K562 (cell line): ENCODE results near the gene NEK4. TPM values are rescaled to one million over a fixed set of nuclear protein-coding genes. Genes with fewer than 3 reads are reported as not detected.

Experiments
- ATAC-seq: fragments of 200-7000 bp; cut with Tn5 transposase; 3 replicates; pipeline ENCODE4 v1.9.1; 2020; ENCODE audit warnings: moderate library complexity
- BruUV-seq: library from RNA; stranded (reverse); fragments of 400-500 nt; replicated peaks from 2 replicates; lab custom pipeline; 2021; lab: Mats Ljungman, UMichigan
- CTCF ChIA-PET: fragments of 300-600 bp; formaldehyde crosslinking; extraction: SDS; loops from one replicate; lab custom pipeline; 2021; ENCODE audit warnings: low intra/inter-chr PET ratio; lab: Yijun Ruan, JAX
- POLR2A ChIA-PET: fragments of 300-600, 350-650 bp; sonication (Branson Sonifier 250); formaldehyde crosslinking; extraction: SDS; loops from one replicate; lab custom pipeline; 2021; ENCODE audit warnings: antibody characterized with exemption, inconsistent platforms; lab: Yijun Ruan, JAX
- DNase-seq, 4 experiments: peaks; one replicate each; pipeline versions ENCODE4 v3.0.0 to v3.0.0-alpha.2; 2011 to 2018; ENCODE audit warnings: low spot score in 3 of 4, mixed read lengths in 3 of 4; ENCODE audit errors: extremely low read depth in 1 of 4
- FAIRE-seq: peaks from 2 replicates; lab custom pipeline; 2011; peaks lifted over from hg19 to GRCh38; lab: Jason Lieb, UNC
- H2AFZ ChIP-seq: 2 replicates; pipeline ENCODE4 v1.6.0; 2011; ENCODE audit warnings: low read depth, low read length, control low read depth, inconsistent platforms
- H3K27ac ChIP-seq: fragments of 200-600 bp; 3 replicates; pipeline ENCODE4 v1.8.0; 2011; ENCODE audit warnings: low read depth, mild to moderate bottlenecking, control low read depth, inconsistent platforms, low read length, moderate library complexity, mixed read lengths; ENCODE audit errors: extremely low read depth
- H3K27me3 ChIP-seq, 2 experiments: fragments of 300-600 bp in 1 of 2; 2 replicates in 1 of 2; 3 replicates in 1 of 2; pipeline versions ENCODE4 v1.6.0 to v1.8.0; 2011; ENCODE audit warnings: inconsistent platforms in 2 of 2, low read length in 2 of 2, mild to moderate bottlenecking in 1 of 2, mixed read lengths in 1 of 2, moderate library complexity in 1 of 2; ENCODE audit not compliant: control insufficient read depth in 2 of 2, insufficient read depth in 2 of 2
- H3K36me3 ChIP-seq: fragments of 300-600 bp; 3 replicates; pipeline ENCODE4 v1.8.0; 2011; ENCODE audit warnings: mild to moderate bottlenecking, low read length, inconsistent platforms; ENCODE audit not compliant: control insufficient read depth, insufficient read depth
- H3K4me1 ChIP-seq, 2 experiments: fragments of 200-600 bp in 1 of 2; replicated peaks in 1 of 2; 2 replicates in 1 of 2; 3 replicates in 1 of 2; pipeline versions ENCODE4 v1.5.1 to v1.8.0; 2011; ENCODE audit warnings: inconsistent platforms in 2 of 2, low read length in 2 of 2, mild to moderate bottlenecking in 1 of 2, mixed read lengths in 1 of 2, moderate library complexity in 1 of 2; ENCODE audit not compliant: control insufficient read depth in 2 of 2, insufficient read depth in 2 of 2
- H3K4me2 ChIP-seq: 2 replicates; pipeline ENCODE4 v1.6.1; 2011; ENCODE audit warnings: low read length, control low read depth, inconsistent platforms, mixed read lengths; ENCODE audit not compliant: insufficient read depth
- H3K4me3 ChIP-seq: fragments of 200-600 bp; sonication (generic), shearing (Covaris generic); 2 replicates; pipeline ENCODE4 v1.5.1; 2016; ENCODE audit warnings: control low read depth, inconsistent platforms
- H3K79me2 ChIP-seq: fragments of 200-600 bp; 3 replicates; pipeline ENCODE4 v1.8.0; 2011; ENCODE audit warnings: low read length, inconsistent platforms; ENCODE audit not compliant: control insufficient read depth, insufficient read depth
- H3K9ac ChIP-seq, 2 experiments: 2 replicates each; pipeline versions ENCODE4 v1.6.0 to v1.6.1; 2011; ENCODE audit warnings: low read depth in 2 of 2, low read length in 2 of 2, control low read depth in 1 of 2, inconsistent platforms in 1 of 2, mild to moderate bottlenecking in 1 of 2, mixed read lengths in 1 of 2; ENCODE audit not compliant: insufficient read depth in 1 of 2
- H3K9me1 ChIP-seq: one replicate; pipeline ENCODE4 v1.6.0; 2011; ENCODE audit warnings: inconsistent platforms, mild to moderate bottlenecking, low read length, moderate library complexity; ENCODE audit not compliant: control insufficient read depth, insufficient read depth
- H3K9me3 ChIP-seq: replicated peaks from 2 replicates; pipeline ENCODE4 v1.5.1; 2011; ENCODE audit warnings: low read depth, low read length, inconsistent platforms; ENCODE audit not compliant: control insufficient read depth, insufficient read depth
- H4K20me1 ChIP-seq: replicated peaks from 2 replicates; pipeline ENCODE4 v1.6.1; 2011; ENCODE audit warnings: low read length, inconsistent platforms, mixed read lengths; ENCODE audit not compliant: control insufficient read depth, insufficient read depth
- BCL6 ChIP-seq: fragments of 250-450 bp; sonication (Bioruptor Pico); IDR thresholded peaks from 2 replicates; pipeline ENCODE4 v1.4.0; 2020
- CEBPB ChIP-seq: fragments of 450-650 bp; IDR thresholded peaks from 2 replicates; pipeline ENCODE4 v1.6.1; 2016; ENCODE audit warnings: missing genetic modification characterization, missing compliant biosample characterization
- HMG20B ChIP-seq: fragments of 250-450 bp; sonication (Bioruptor Pico); IDR thresholded peaks from 2 replicates; pipeline ENCODE4 v1.5.0; 2021; ENCODE audit warnings: mild to moderate bottlenecking
- MBD1 ChIP-seq: fragments of 250-450 bp; sonication (Bioruptor Pico); IDR thresholded peaks from 2 replicates; pipeline ENCODE4 v1.8.0; 2022; ENCODE audit warnings: inconsistent platforms
- NRF1 ChIP-seq, 2 experiments: fragments of 450-650 bp; IDR thresholded peaks in 1 of 2; conservative IDR thresholded peaks in 1 of 2; 2 replicates each; pipeline ENCODE4 v1.6.1; 2014; ENCODE audit warnings: mild to moderate bottlenecking in 2 of 2
- ZBTB1 ChIP-seq: sonication (generic); formaldehyde crosslinking; IDR thresholded peaks from 2 replicates; pipeline ENCODE4 v1.8.1; 2023; ENCODE audit warnings: missing genetic modification reagents, low read depth, mild to moderate bottlenecking, borderline replicate concordance
- WGBS: fragments of 100-300 bp; shearing (Covaris generic); methylation state at CpG from one replicate; pipeline ENCODE4 v1.1.6; 2016; ENCODE audit warnings: low coverage, mixed read lengths; ENCODE audit not compliant: insufficient coverage; ENCODE audit errors: missing lambda C conversion rate; 5-methylcytosine and 5-hydroxymethylcytosine counted together
- in situ Hi-C: fragments of 300-500 bp; cut with MboI; formaldehyde crosslinking; loops from 4 replicates; pipeline ENCODE4 v1.15.0; 2018; ENCODE audit warnings: inconsistent platforms, mixed read lengths
- intact Hi-C: fragments of 100-400 bp; cut with micrococcal nuclease; formaldehyde crosslinking; loops from 2 replicates; pipeline ENCODE4 v1.14.2; 2022
- polyA plus RNA-seq, 8 experiments: library from polyadenylated mRNA; depleted of rRNA in 4 of 8; stranded (reverse) in 5 of 8; unstranded in 3 of 8; fragments of >200 nt; fragmentation: Nextera tagmentation in 2 of 8; fragmentation: Illumina TruSeq in 1 of 8; extraction: Ambion mirVana in 2 of 8; extraction: Trizol in 1 of 8; gene quantifications; 2 replicates each; pipeline versions ENCODE4 v1.2.1 to v1.2.3, GENCODE V29; 2011 to 2014; ENCODE audit warnings: inconsistent platforms in 1 of 8, missing spikeins in 1 of 8
- total RNA-seq, 7 experiments: library from RNA; depleted of rRNA in 6 of 7; stranded (reverse); fragments of >200 nt in 6 of 7; fragmentation: Illumina TruSeq in 2 of 7; extraction: Trizol in 2 of 7; gene quantifications; 2 replicates each; pipeline versions ENCODE4 v1.2.1 to v1.2.3, GENCODE V29; 2011 to 2021; ENCODE audit warnings: low replicate concordance in 1 of 7
- TF ChIP-seq, protein P1 (sequence below): fragments of 200-600 bp; sonication (generic); IDR thresholded peaks from one replicate; pipeline ENCODE4 v1.6.1; 2012; ENCODE audit warnings: mild to moderate bottlenecking, low read depth, low read length, inconsistent platforms

Gene NEK4
- total and polyA plus RNA-seq, 9 of the 15 experiments (the other 6 are each of a cell fraction or from before 2014, with no cell fraction given): 5.8 to 23.1 (median 16.6) TPM

DNA sequence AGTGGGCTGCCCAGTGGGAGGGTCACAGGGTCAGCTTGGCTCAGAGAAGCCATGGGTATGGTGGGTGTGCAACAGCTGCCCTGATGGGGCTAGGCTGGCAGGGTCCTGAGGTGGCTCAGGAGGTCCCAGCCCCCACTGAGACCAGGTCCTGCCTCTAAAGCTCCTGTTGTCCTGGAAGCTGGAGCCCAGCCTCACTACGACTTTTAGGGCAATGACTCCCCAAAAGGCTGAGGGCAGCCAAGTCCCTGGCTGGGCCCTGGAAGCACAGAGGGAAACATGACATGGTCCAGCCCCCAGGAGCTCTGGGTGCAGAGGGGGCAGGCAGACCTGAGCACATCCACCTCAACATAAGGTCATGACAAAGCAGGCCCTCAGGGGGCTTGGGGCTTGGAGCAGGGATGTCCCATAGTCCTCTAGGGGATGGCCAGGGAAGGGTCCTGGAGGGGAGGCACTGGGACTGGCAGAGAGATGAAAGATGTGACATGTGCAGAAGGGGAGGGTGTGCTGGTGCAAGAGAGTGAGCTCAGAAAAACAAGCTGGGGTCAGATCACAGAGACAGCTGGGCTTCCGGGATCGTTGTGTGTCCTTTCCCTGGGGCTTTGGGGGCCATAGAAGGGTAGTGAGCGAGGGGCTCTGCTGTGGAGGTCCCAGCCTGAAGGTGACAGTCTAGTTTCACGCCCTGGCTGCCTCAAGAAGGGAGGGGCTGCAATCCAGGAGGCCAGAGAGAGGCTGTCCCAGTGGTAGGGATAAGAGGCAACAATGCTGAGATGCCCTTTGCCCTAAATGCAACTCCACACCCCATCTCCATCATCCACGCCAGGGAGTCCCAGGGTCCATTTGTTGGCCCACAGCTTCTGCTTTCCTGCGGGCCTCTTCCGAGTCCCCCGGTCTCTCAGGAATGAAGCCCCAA lies 23.2 kb upstream of the NEK4 start:
- no peaks in the 10 kb centered on the region for H3K9me3 ChIP-seq
- peaks cover 0 to 12% of the 10 kb centered on the region in 2 experiments; a peak in 2 of 5 replicates for H3K4me1 ChIP-seq
- in situ Hi-C loops: no loop called here
- no peak for FAIRE-seq
- POLR2A ChIA-PET: no interaction called here
- H3K4me3 ChIP-seq: no peak overlapping the region
- WGBS: 39% methylated on average over 7 of the region's 9 CpGs
- no TSS peak for BruUV-seq
- no peaks in the 10 kb centered on the region for H3K36me3 ChIP-seq
- H3K79me2 ChIP-seq: no peaks in the 10 kb centered on the region
- CTCF ChIA-PET: no interaction called here
- H3K9me1 ChIP-seq: no peaks in the 10 kb centered on the region
- ATAC-seq: no peak
- DNase-seq: no peak
- no peaks in the 10 kb centered on the region for H4K20me1 ChIP-seq
- no peak overlapping the region for H3K27ac ChIP-seq
- intact Hi-C loops: no loop called here
- peaks cover 0 to 26% of the 10 kb centered on the region in 2 experiments; a peak in 3 of 5 replicates for H3K27me3 ChIP-seq
- H3K9ac ChIP-seq: no peak overlapping the region
- no peak overlapping the region for H3K4me2 ChIP-seq
- no peak overlapping the region for H2AFZ ChIP-seq
- TF ChIP-seq NRF1 (conservative IDR thresholded peaks at IDR 0.05 in 1 of 2, IDR thresholded peaks at IDR 0.05 in 1 of 2): no peak
- no peak for TF ChIP-seq HMG20B (CRISPR knock-in tag)
- TF ChIP-seq MBD1 (CRISPR knock-in tag): no peak
- TF ChIP-seq, protein P1, sequence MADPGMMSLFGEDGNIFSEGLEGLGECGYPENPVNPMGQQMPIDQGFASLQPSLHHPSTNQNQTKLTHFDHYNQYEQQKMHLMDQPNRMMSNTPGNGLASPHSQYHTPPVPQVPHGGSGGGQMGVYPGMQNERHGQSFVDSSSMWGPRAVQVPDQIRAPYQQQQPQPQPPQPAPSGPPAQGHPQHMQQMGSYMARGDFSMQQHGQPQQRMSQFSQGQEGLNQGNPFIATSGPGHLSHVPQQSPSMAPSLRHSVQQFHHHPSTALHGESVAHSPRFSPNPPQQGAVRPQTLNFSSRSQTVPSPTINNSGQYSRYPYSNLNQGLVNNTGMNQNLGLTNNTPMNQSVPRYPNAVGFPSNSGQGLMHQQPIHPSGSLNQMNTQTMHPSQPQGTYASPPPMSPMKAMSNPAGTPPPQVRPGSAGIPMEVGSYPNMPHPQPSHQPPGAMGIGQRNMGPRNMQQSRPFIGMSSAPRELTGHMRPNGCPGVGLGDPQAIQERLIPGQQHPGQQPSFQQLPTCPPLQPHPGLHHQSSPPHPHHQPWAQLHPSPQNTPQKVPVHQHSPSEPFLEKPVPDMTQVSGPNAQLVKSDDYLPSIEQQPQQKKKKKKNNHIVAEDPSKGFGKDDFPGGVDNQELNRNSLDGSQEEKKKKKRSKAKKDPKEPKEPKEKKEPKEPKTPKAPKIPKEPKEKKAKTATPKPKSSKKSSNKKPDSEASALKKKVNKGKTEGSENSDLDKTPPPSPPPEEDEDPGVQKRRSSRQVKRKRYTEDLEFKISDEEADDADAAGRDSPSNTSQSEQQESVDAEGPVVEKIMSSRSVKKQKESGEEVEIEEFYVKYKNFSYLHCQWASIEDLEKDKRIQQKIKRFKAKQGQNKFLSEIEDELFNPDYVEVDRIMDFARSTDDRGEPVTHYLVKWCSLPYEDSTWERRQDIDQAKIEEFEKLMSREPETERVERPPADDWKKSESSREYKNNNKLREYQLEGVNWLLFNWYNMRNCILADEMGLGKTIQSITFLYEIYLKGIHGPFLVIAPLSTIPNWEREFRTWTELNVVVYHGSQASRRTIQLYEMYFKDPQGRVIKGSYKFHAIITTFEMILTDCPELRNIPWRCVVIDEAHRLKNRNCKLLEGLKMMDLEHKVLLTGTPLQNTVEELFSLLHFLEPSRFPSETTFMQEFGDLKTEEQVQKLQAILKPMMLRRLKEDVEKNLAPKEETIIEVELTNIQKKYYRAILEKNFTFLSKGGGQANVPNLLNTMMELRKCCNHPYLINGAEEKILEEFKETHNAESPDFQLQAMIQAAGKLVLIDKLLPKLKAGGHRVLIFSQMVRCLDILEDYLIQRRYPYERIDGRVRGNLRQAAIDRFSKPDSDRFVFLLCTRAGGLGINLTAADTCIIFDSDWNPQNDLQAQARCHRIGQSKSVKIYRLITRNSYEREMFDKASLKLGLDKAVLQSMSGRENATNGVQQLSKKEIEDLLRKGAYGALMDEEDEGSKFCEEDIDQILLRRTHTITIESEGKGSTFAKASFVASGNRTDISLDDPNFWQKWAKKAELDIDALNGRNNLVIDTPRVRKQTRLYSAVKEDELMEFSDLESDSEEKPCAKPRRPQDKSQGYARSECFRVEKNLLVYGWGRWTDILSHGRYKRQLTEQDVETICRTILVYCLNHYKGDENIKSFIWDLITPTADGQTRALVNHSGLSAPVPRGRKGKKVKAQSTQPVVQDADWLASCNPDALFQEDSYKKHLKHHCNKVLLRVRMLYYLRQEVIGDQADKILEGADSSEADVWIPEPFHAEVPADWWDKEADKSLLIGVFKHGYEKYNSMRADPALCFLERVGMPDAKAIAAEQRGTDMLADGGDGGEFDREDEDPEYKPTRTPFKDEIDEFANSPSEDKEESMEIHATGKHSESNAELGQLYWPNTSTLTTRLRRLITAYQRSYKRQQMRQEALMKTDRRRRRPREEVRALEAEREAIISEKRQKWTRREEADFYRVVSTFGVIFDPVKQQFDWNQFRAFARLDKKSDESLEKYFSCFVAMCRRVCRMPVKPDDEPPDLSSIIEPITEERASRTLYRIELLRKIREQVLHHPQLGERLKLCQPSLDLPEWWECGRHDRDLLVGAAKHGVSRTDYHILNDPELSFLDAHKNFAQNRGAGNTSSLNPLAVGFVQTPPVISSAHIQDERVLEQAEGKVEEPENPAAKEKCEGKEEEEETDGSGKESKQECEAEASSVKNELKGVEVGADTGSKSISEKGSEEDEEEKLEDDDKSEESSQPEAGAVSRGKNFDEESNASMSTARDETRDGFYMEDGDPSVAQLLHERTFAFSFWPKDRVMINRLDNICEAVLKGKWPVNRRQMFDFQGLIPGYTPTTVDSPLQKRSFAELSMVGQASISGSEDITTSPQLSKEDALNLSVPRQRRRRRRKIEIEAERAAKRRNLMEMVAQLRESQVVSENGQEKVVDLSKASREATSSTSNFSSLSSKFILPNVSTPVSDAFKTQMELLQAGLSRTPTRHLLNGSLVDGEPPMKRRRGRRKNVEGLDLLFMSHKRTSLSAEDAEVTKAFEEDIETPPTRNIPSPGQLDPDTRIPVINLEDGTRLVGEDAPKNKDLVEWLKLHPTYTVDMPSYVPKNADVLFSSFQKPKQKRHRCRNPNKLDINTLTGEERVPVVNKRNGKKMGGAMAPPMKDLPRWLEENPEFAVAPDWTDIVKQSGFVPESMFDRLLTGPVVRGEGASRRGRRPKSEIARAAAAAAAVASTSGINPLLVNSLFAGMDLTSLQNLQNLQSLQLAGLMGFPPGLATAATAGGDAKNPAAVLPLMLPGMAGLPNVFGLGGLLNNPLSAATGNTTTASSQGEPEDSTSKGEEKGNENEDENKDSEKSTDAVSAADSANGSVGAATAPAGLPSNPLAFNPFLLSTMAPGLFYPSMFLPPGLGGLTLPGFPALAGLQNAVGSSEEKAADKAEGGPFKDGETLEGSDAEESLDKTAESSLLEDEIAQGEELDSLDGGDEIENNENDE: no peak
- no peak for TF ChIP-seq CEBPB (tag)
- TF ChIP-seq ZBTB1 (CRISPR knock-in tag): no peak
- TF ChIP-seq BCL6 (CRISPR knock-in tag): no peak
